Stimulated activated naive CD8-positive, alpha-beta T cell treated with anti-CD3 and anti-CD28 coated beads, Interleukin-15, Interleukin-2, amounts not matched to agents 100 U/mL and 50 U/mL, for 24 hours (primary cell): Measurements from ENCODE around the gene POLR3A.
"Not testable (repeated sequence)": the region's sequence is repeated elsewhere in the genome, so short reads cannot be mapped to it uniquely, and the experiment has no call there.

Source experiments
- ATAC-seq: fragments of 150-1000 bp; cut with Tn5 transposase; one replicate; pipeline ENCODE4 v1.10.0; 2021
- DNase-seq: peaks from one replicate; pipeline ENCODE4 v3.0.0; 2021

Gene POLR3A

DNA sequence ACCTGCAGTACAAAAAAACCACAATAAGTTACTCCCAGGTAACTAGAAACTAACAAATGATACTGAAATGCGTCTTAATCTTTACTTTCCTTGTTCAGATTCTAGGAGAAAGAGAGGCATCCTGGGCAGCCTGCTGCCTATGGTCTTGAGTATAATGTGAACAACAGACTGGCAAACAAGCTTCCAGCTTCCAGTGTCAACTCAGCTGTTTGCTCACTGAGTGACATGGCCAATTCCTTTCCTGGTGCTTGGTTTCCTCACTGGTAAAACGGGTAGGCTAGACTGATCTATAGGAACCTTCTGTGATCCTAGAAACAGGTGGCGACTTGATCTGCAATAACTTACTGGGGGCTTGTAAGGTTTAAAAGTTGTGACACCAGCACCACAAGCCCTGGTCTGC, 10.1 kb downstream of the POLR3A start:
- no peak for DNase-seq
- ATAC-seq = no peak

DNA sequence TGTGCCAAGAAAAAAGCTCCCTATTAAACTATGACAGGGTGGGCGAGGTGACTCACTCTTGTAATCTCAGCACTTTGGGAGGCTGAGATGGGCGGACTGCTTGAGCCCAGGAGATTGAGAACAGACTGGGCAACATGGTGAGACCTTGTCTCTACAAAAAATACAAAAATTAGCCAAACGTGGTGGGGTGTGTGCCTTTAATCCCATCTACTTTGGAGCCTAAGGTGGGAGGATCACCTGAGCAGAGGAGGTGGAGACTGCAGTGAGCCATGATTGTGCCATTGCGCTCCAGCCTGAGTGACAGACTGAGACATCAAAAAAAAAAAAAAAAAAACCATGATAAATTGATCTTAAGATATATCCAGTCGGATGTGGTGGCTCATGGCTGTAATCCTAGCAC, 11.5 kb downstream of the POLR3A start:
- ATAC-seq (no peak), DNase-seq (no peak)

DNA sequence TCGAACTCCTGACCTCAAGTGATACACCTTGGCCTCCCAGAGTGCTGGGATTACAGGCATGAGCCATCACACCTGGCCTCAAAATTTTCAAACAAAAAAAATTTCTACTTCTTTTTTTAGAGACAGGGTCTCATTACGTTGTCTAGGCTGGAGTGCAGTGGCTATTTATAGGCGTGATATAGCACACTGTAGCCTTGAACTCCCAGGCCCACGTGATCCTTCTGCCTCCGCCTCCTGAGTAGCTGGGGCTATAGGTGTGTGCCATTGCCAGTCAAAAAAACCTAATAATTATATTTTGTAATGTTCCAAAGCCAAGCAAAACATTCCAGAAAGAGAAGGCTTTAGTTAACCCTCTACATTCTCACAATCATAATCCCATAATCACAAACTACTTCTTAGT, 13.8 kb downstream of the POLR3A start:
- ATAC-seq = no peak

DNA sequence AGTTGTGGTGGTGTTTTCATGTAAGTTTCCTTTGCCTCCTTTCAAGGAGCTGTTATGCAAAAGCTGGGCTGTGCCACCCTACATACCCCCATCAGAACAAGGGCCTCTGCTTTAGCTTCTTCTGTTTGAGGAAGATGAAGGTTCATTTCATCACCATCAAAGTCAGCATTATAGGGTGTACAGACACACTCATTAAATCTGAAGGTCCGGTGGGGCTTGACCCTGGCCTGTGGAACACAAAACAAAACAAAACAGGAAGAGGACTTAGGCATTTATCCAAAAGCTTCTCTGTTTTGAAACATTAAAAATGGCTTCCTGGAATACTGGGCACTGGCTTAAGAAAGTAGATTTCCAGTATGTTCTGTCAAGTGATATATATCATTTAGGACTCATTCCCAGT, 15.8 kb downstream of the POLR3A start:
- DNase-seq (no peak), ATAC-seq (no peak)

More for the DNA sequence above, 13.8 kb downstream of the POLR3A start:
- DNase-seq = no peak

DNA sequence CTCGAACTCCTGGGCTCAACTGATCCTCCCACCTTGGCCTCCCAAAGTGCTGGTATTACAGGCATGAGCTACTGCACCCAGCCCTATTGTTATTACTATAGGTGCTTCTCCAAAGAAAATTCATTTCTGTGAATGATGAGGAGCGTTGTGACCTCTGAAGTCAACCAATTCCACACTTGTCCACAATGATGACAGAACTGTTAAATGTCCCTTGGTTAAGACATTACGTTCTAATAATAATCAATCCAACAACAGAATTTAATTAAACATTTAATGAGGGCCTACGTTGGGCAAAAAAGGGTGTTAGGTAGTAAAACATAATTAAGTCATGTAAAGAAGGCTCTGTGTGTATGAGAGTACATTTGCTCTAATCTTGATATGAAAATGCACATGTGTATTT, 18.2 kb downstream of the POLR3A start:
- ATAC-seq = no peak
- no peak for DNase-seq

- no peak for ATAC-seq
- no peak for DNase-seq
These were observed 19.0 kb downstream of the POLR3A start for GRCh38 chr10:78010278-78010677.

DNA sequence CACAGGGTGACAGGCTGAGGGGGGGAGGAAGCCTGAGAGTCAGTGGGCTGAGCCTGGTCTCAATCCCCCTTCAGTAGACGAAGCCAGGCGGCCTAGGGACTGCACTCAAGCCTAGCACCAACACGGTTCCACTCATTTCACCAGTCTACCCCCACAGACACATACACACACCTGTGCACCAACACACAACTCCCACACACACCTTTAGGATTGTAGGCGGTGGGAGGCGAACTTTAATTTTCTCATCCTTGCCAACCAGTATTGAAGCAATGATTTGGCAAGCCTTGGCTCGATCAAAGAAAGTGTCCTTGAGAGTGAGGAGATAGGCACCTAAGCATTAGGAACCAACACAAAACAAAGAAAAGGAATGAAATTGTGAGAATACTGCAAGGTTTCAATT, 19.7 kb downstream of the POLR3A start:
- no peak for DNase-seq
- ATAC-seq = no peak

DNA sequence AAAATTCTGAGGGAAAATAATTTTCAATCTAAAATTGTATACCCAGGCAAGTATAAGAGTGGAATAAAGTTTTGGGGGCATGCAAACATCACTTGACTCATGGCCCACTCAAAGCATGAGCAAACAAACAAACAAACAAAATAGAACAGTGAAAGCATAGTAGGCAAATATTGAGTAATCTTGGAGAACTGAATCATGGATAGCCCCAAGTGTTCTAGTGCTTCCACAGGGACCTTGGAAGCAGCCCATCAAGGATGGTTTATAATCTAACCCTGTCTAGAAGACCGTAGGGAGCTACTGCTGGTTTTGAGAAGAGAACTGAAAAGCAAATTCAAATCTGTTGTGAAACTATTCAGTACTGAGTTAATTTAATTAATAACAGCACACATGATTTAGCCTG, 22.1 kb downstream of the POLR3A start:
- ATAC-seq (no peak), DNase-seq (no peak)

GRCh38 chr10:78004215-78005026, 24.9 kb downstream of the POLR3A start:
- DNase-seq (no peak), ATAC-seq (no peak)

GRCh38 chr10:78002541-78003288, 26.6 kb downstream of the POLR3A start:
- ATAC-seq (no peak), DNase-seq (no peak)

DNA sequence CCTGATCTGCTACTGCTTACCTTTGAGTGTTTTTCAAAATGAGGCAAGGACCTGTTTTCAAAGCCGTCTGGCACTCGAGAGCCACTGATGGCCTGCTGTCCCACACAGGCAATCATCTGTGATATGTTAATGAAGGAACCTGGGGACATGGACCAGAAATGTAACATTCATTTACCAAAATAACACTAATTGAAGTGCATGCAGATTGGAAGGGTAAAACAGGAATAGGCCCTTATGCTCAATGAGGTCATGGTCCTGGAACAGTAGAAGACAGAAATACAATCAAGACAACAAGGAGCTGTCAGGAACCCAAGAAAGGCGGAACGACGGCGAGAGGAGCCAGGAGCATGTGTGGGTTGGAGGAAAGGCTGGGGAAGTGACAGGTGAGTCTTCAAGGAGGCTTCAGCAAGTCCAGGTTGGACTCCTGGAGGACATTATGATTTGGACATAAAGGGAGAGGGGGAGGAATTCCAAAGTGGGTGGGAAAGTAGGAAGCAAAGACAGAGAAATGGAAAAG, 28.3 kb downstream of the POLR3A start:
- DNase-seq = no peak
- no peak for ATAC-seq

GRCh38 chr10:78000206-78000605, 29.1 kb downstream of the POLR3A start:
- DNase-seq (no peak), ATAC-seq (no peak)

- DNase-seq, ATAC-seq: not testable (repeated sequence)
These were observed 30.5 kb downstream of the POLR3A start for GRCh38 chr10:77998780-77999179.

DNA sequence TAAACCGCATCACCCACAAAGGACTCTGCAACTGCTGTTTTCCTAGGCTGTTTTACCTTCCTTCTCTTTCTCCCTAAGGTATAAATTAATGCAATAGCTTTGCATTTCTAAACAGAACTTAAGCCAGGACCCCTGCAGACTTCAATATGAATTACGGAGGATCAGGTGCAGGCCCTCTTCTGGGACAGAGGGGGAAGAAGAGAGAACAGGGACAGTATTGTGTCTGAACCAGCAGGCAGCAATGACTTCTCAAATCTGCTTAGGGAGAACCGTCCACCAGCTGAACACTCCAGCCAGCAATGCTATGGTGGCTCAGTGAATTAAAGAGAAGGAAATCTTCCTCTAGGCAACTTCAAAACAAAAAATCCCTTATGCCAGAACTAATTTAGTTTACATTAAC, 35.7 kb downstream of the POLR3A start:
- ATAC-seq (no peak), DNase-seq (no peak)

- DNase-seq (no peak), ATAC-seq (peak; percentile 19)
These were observed 40.1 kb downstream of the POLR3A start for GRCh38 chr10:77989081-77989724.

- no peak for DNase-seq
- ATAC-seq = no peak
These were observed 41.6 kb downstream of the POLR3A start for GRCh38 chr10:77987671-77988255.

DNA sequence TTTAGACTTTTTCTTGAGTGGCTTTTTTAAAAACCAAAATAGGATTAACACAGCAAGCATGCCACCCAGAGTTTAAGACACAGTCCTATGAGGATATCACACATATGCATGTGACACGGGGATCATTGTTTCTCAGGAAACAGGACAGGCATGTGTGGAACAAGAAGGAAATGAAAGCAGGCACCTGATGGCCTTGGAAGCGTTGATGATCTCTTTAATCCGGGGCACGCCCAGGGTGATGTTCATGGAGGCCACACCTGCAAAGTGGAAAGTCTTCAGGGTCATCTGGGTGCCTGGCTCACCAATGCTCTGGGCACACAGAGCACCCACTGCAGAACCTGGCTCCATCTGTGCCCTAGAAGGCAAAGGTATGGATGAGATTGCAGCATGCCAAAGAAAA, 44.3 kb downstream of the POLR3A start:
- ATAC-seq (no peak), DNase-seq (no peak)

DNA sequence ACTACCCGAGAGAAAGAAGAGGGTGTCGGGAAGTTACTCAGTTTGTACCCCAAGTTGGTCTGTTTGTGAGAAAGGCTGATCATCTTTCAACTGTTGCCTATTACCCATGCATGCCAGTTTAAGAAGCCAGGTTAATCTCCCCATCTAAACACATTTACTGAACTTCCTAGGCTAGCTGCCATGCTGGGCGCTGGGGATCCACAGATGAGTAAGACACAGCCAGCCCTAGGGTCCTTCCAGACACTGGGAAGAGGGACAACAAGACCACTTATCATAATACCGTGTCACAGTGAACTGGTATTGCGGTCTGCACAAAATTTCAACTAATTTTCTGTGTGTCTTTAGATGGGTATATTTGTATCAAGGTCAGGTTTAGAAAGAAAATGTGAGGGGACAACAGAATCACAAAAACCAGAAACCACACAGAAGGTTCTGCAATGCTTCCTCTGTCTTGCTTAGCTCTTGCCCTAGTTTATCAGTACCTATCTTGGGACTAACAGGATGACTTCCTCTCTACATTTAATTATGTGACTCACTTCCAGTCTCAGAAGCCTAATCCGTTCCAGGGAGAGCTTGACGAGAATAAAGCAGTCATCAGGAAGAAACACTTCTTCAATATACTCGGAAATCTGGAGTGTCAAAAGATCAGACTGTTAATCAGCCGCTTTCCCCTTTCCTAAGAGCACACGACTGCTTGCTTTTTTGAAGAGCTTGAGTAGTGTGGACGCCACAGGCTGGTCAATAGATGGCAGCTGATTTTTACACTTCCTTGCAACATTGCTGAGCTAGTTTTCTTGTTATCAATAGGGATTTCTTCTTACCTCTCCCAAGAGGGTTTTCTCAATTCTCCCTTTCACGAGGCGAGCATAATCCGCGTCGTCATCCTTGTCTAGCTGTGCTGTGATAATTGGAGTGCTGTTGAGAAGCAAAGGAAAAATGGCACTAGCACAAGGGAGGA, 45.7 kb downstream of the POLR3A start:
- DNase-seq (no peak), ATAC-seq (no peak)

DNA sequence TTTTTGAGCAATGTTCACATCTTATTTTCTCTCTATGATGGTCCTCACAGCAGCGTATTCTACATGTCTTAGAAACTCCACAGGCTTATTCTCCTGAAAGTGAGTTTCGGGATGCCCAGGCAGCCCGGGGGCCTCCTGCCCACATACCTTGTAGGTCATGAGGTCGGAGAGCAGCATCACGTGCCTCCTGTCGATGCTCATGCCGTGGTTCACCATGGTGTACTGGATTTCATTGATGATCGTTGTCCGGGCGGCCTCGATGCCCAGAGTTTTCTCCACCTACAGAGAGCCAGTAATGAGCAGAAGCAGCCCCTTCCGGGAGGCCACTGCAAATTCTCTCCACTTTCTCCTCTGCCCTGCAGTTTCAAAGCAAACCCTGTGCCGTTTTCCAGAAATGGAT, 48.0 kb downstream of the POLR3A start:
- ATAC-seq (no peak), DNase-seq (no peak)

DNA sequence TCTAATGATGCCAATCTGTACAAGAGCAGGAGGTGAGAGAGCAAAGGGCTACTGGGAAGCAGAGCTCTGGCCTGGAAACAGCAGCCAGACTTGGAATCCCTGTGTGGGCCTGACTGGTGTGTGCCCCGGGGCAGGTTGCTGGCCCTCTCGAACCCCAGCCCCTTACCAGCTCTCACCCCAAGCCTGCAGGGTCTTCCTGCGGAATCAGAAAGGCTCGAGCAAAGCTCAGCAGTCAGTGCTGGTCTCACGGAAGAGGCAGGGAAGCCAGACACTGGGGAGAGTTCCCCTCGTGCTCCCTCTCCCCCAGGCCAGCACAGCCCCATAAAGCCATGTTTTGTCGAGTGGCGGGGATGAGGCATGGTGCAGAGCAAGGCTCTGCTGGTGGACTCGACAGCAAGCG, 50.1 kb downstream of the POLR3A start:
- no peak for ATAC-seq

GRCh38 chr10:77978360-77978759, 51.0 kb downstream of the POLR3A start:
- ATAC-seq (no peak), DNase-seq (no peak)

More for the DNA sequence above, 50.1 kb downstream of the POLR3A start:
- no peak for DNase-seq
